CD14-positive monocyte (primary cell): Measurements from ENCODE around the gene HECW1. TPM values are rescaled to one million over a fixed set of nuclear protein-coding genes. Genes with fewer than 3 reads are reported as not detected.

Experiments
- DNase-seq, 3 donors: peaks; one replicate each; pipeline ENCODE4 v3.0.0-alpha.2; 2011 to 2022
- H2AFZ ChIP-seq: 2 replicates; pipeline ENCODE4 v1.6.0; 2012; ENCODE audit warnings: mild to moderate bottlenecking, low read depth, low read length, inconsistent platforms; ENCODE audit not compliant: insufficient read depth, poor library complexity, severe bottlenecking
- H3K27ac ChIP-seq, 2 donors: 1 replicate in 1 of 2; 2 replicates in 1 of 2; pipeline ENCODE4 v1.5.1; 2012 to 2013; ENCODE audit warnings: low read length in 2 of 2, control low read depth in 1 of 2, inconsistent platforms in 1 of 2, low read depth in 1 of 2, mild to moderate bottlenecking in 1 of 2
- H3K27me3 ChIP-seq, 2 donors: one replicate each; pipeline versions ENCODE4 v1.6.0 to v1.6.1; 2011 to 2013; ENCODE audit warnings: low read length in 2 of 2; ENCODE audit not compliant: control insufficient read depth in 2 of 2, insufficient read depth in 2 of 2
- H3K36me3 ChIP-seq, 2 donors: replicated peaks in 1 of 2; 1 replicate in 1 of 2; 2 replicates in 1 of 2; pipeline versions ENCODE4 v1.5.1 to v1.6.1; 2012 to 2013; ENCODE audit warnings: low read length in 2 of 2, control low read depth in 1 of 2, inconsistent platforms in 1 of 2, mild to moderate bottlenecking in 1 of 2; ENCODE audit not compliant: insufficient read depth in 2 of 2, control insufficient read depth in 1 of 2
- H3K4me1 ChIP-seq, 2 donors: 1 replicate in 1 of 2; 2 replicates in 1 of 2; pipeline versions ENCODE4 v1.5.1 to v1.6.1; 2012 to 2013; ENCODE audit warnings: low read length in 2 of 2, control low read depth in 1 of 2, inconsistent platforms in 1 of 2, mild to moderate bottlenecking in 1 of 2, moderate library complexity in 1 of 2; ENCODE audit not compliant: insufficient read depth in 2 of 2, control insufficient read depth in 1 of 2
- H3K4me2 ChIP-seq: replicated peaks from 2 replicates; pipeline ENCODE3; 2012; ENCODE audit warnings: low read length, moderate library complexity, mild to moderate bottlenecking; ENCODE audit not compliant: poor library complexity, severe bottlenecking; ENCODE audit errors: extremely low read depth
- H3K4me3 ChIP-seq, 3 experiments: fragments of 200-600 bp in 1 of 3; sonication (generic) in 1 of 3; replicated peaks in 1 of 3; 1 replicate in 2 of 3; 2 replicates in 1 of 3; pipeline ENCODE4 v1.5.1; 2011 to 2013; ENCODE audit warnings: low read length in 3 of 3, mild to moderate bottlenecking in 3 of 3, control low read depth in 2 of 3, low read depth in 2 of 3, inconsistent platforms in 1 of 3, moderate library complexity in 1 of 3
- H3K79me2 ChIP-seq: 2 replicates; pipeline ENCODE4 v1.6.0; 2012; ENCODE audit warnings: mild to moderate bottlenecking, control low read depth, inconsistent platforms, low read length, moderate library complexity; ENCODE audit not compliant: insufficient read depth
- H3K9ac ChIP-seq: 2 replicates; pipeline ENCODE4 v1.6.0; 2017; ENCODE audit warnings: low read length, mild to moderate bottlenecking; ENCODE audit not compliant: insufficient read depth, poor library complexity, severe bottlenecking
- H3K9me3 ChIP-seq, 2 donors: replicated peaks in 1 of 2; 1 replicate in 1 of 2; 2 replicates in 1 of 2; pipeline versions ENCODE4 v1.5.1 to v1.6.1; 2012 to 2013; ENCODE audit warnings: low read length in 2 of 2, control low read depth in 1 of 2; ENCODE audit not compliant: control insufficient read depth in 1 of 2, insufficient read depth in 1 of 2
- H4K20me1 ChIP-seq: 2 replicates; pipeline ENCODE4 v1.6.0; 2012; ENCODE audit warnings: mild to moderate bottlenecking, low read length, control low read depth, moderate library complexity; ENCODE audit not compliant: insufficient read depth
- H3K27ac Mint-ChIP-seq, 7 donors: one replicate each; pipeline ENCODE4 v1.8.0; 2020; ENCODE audit warnings: mild to moderate bottlenecking in 7 of 7, mixed read lengths in 7 of 7, moderate library complexity in 6 of 7, inconsistent platforms in 2 of 7
- H3K27me3 Mint-ChIP-seq, 3 donors: one replicate each; pipeline ENCODE4 v1.8.0; 2021 to 2022; ENCODE audit warnings: low read depth in 3 of 3, mild to moderate bottlenecking in 3 of 3, mixed read lengths in 3 of 3, moderate library complexity in 3 of 3, inconsistent platforms in 1 of 3
- H3K36me3 Mint-ChIP-seq, 2 donors: one replicate each; pipeline ENCODE4 v1.8.0; 2020; ENCODE audit warnings: mixed read lengths in 2 of 2, inconsistent platforms in 1 of 2, mild to moderate bottlenecking in 1 of 2
- H3K4me1 Mint-ChIP-seq: one replicate; pipeline ENCODE4 v1.8.0; 2020; ENCODE audit warnings: mild to moderate bottlenecking, mixed read lengths
- H3K4me3 Mint-ChIP-seq, 2 donors: one replicate each; pipeline ENCODE4 v1.8.0; 2020; ENCODE audit warnings: mild to moderate bottlenecking in 2 of 2, mixed read lengths in 2 of 2, moderate library complexity in 1 of 2
- H3K9me3 Mint-ChIP-seq, 7 donors: one replicate each; pipeline ENCODE4 v1.8.0; 2020 to 2022; ENCODE audit warnings: mixed read lengths in 7 of 7, mild to moderate bottlenecking in 6 of 7, moderate library complexity in 6 of 7, inconsistent platforms in 2 of 7
- CTCF ChIP-seq: fragments of 200-600 bp; IDR thresholded peaks from one replicate; pipeline ENCODE4 v1.8.0; 2022; ENCODE audit warnings: antibody characterized with exemption, mild to moderate bottlenecking
- WGBS: methylation state at CpG from one replicate; pipeline ENCODE4 v1.1.5; 2013; ENCODE audit warnings: missing lambda C conversion rate; ENCODE audit not compliant: insufficient coverage; 5-methylcytosine and 5-hydroxymethylcytosine counted together
- intact Hi-C, 2 donors: fragments of 100-400 bp; cut with micrococcal nuclease; formaldehyde crosslinking; loops; one replicate each; pipeline versions ENCODE4 v1.15.0 to v1.15.1; 2023
- polyA plus RNA-seq, 3 donors: library from polyadenylated mRNA; depleted of rRNA in 1 of 3; unstranded in 2 of 3; stranded (reverse) in 1 of 3; fragments of 300-500 nt in 2 of 3; fragments of >200 nt in 1 of 3; fragmentation: Illumina TruSeq in 2 of 3; gene quantifications; 1 replicate in 2 of 3; 2 replicates in 1 of 3; pipeline ENCODE4 v1.2.3, GENCODE V29; 2012 to 2021

The HECW1 gene
- polyA plus RNA-seq, 3 donors, result not detected

- Histone ChIP-seq H3K9ac (no peak overlapping the region), H3K79me2 (no peaks in the 10 kb centered on the region), H3K27me3 (no peaks in the 10 kb centered on the region), H3K4me3 (no peak overlapping the region), H2AFZ (no peak overlapping the region), H3K4me2 (no peak overlapping the region), H3K27ac (no peak overlapping the region), H3K36me3 (no peaks in the 10 kb centered on the region), H3K9me3 (no peaks in the 10 kb centered on the region), H3K4me1 (no peaks in the 10 kb centered on the region), H4K20me1 (no peaks in the 10 kb centered on the region)
- Mint-ChIP-seq H3K36me3 (no peaks in the 10 kb centered on the region), H3K4me3 (no peak overlapping the region), H3K27me3 (peaks cover 0 to 11% (median 7%) of the 10 kb centered on the region in 3 donors), H3K4me1 (no peaks in the 10 kb centered on the region), H3K27ac (no peak overlapping the region), H3K9me3 (no peaks in the 10 kb centered on the region)
- DNase-seq, result no peak
- WGBS, result 92% methylated on average over 9 of the region's 10 CpGs
- intact Hi-C loops, result no loop called here
- no peak for TF ChIP-seq CTCF
These were observed 63.2 kb downstream of the HECW1 start for GRCh38 chr7:43175570-43176200.

GRCh38 chr7:43179393-43179792 is 66.9 kb downstream of the HECW1 start:
- intact Hi-C loops, result no loop called here
- no peak overlapping the region for H3K27ac Mint-ChIP-seq
- Histone ChIP-seq H3K9me3 (no peaks in the 10 kb centered on the region), H3K27ac (no peak overlapping the region), H3K4me1 (no peaks in the 10 kb centered on the region), H3K4me3 (no peak overlapping the region), H4K20me1 (no peaks in the 10 kb centered on the region), H3K27me3 (no peaks in the 10 kb centered on the region), H3K36me3 (no peaks in the 10 kb centered on the region), H3K79me2 (no peaks in the 10 kb centered on the region), H2AFZ (no peak overlapping the region), H3K4me2 (no peak overlapping the region), H3K9ac (no peak overlapping the region)
- peaks cover 0 to 6% (median 0%) of the 10 kb centered on the region in 7 donors for H3K9me3 Mint-ChIP-seq
- DNase-seq, result no peak
- peaks cover 2 to 3% (median 2%) of the 10 kb centered on the region in 3 donors for H3K27me3 Mint-ChIP-seq
- no peak overlapping the region for H3K4me3 Mint-ChIP-seq
- no peaks in the 10 kb centered on the region for H3K4me1 Mint-ChIP-seq
- TF ChIP-seq CTCF, result no peak
- H3K36me3 Mint-ChIP-seq, result no peaks in the 10 kb centered on the region
- no CpG with 5 or more reads among the region's 2 CpGs for WGBS
